Parathyroid adenoma (tissue), 2 donors: Measurements from ENCODE around the gene SEC14L5.

Experiments used
- H2AFZ ChIP-seq: fragments of 300-600 bp; sonication (generic); one replicate; pipeline ENCODE4 v1.7.0; 2017; ENCODE audit warnings: antibody characterized with exemption, mild to moderate bottlenecking
- H3K27ac ChIP-seq: fragments of 300-600 bp; sonication (generic); one replicate; pipeline ENCODE4 v1.7.0; 2017
- H3K27me3 ChIP-seq: fragments of 300-600 bp; sonication (generic); one replicate; pipeline ENCODE4 v1.7.0; 2017; ENCODE audit warnings: low read length; ENCODE audit not compliant: control insufficient read depth, insufficient read depth
- H3K36me3 ChIP-seq: fragments of 300-600 bp; sonication (generic); one replicate; pipeline ENCODE4 v1.7.0; 2017; ENCODE audit warnings: low read length; ENCODE audit not compliant: control insufficient read depth, insufficient read depth
- H3K4me1 ChIP-seq: fragments of 300-600 bp; sonication (generic); one replicate; pipeline ENCODE4 v1.7.0; 2017; ENCODE audit warnings: control low read depth
- H3K4me2 ChIP-seq: fragments of 300-600 bp; sonication (generic); one replicate; pipeline ENCODE4 v1.7.0; 2017; ENCODE audit warnings: low read length
- H3K4me3 ChIP-seq: fragments of 300-600 bp; sonication (generic); one replicate; pipeline ENCODE4 v1.7.0; 2017; ENCODE audit warnings: low read depth, low read length
- H3K79me2 ChIP-seq: fragments of 300-600 bp; sonication (generic); one replicate; pipeline ENCODE4 v1.7.0; 2017; ENCODE audit warnings: control low read depth
- H3K9ac ChIP-seq: fragments of 300-600 bp; sonication (generic); one replicate; pipeline ENCODE4 v1.7.0; 2017; ENCODE audit warnings: mild to moderate bottlenecking
- H3K9me3 ChIP-seq: fragments of 300-600 bp; sonication (generic); one replicate; pipeline ENCODE4 v1.7.0; 2017; ENCODE audit warnings: low read length; ENCODE audit not compliant: control insufficient read depth
- TF ChIP-seq, protein P1 (sequence below): fragments of 300-600 bp; sonication (generic); IDR thresholded peaks from one replicate; pipeline ENCODE4 v1.7.0; 2017; ENCODE audit warnings: antibody characterized with exemption, mild to moderate bottlenecking
- donor health status: primary hyperparathyroidism.

The SEC14L5 gene

DNA sequence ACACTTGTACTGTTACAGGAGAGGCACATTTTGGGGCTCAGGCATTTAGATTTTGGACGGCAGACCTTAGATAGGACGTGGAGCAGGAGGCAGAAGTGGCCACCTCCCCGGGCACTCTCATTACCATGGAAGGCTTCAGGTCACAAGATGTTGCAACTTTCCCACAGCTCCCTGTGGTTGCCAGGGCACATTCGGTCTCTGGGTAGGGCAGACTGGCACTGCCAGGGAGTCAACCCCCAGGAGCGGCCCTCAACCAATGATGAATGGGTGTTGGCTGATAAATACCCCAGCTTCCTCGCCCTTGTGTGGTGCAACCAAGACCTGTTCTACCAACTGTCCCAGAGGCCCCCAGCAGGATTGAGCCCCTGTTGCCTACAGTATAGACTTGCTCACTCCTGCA lies 64.4 kb downstream of the SEC14L5 start:
- H3K36me3 ChIP-seq = no peaks in the 10 kb centered on the region
- no peaks in the 10 kb centered on the region for H3K4me1 ChIP-seq
- no peak overlapping the region for H3K4me2 ChIP-seq
- H3K27ac ChIP-seq = no peak overlapping the region
- H3K79me2 ChIP-seq = no peaks in the 10 kb centered on the region
- H3K27me3 ChIP-seq = no peaks in the 10 kb centered on the region
- no peaks in the 10 kb centered on the region for H3K9me3 ChIP-seq
- H2AFZ ChIP-seq = no peak overlapping the region
- TF ChIP-seq, protein P1, sequence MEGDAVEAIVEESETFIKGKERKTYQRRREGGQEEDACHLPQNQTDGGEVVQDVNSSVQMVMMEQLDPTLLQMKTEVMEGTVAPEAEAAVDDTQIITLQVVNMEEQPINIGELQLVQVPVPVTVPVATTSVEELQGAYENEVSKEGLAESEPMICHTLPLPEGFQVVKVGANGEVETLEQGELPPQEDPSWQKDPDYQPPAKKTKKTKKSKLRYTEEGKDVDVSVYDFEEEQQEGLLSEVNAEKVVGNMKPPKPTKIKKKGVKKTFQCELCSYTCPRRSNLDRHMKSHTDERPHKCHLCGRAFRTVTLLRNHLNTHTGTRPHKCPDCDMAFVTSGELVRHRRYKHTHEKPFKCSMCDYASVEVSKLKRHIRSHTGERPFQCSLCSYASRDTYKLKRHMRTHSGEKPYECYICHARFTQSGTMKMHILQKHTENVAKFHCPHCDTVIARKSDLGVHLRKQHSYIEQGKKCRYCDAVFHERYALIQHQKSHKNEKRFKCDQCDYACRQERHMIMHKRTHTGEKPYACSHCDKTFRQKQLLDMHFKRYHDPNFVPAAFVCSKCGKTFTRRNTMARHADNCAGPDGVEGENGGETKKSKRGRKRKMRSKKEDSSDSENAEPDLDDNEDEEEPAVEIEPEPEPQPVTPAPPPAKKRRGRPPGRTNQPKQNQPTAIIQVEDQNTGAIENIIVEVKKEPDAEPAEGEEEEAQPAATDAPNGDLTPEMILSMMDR = no peak
- H3K4me3 ChIP-seq = no peak overlapping the region
- no peak overlapping the region for H3K9ac ChIP-seq

DNA sequence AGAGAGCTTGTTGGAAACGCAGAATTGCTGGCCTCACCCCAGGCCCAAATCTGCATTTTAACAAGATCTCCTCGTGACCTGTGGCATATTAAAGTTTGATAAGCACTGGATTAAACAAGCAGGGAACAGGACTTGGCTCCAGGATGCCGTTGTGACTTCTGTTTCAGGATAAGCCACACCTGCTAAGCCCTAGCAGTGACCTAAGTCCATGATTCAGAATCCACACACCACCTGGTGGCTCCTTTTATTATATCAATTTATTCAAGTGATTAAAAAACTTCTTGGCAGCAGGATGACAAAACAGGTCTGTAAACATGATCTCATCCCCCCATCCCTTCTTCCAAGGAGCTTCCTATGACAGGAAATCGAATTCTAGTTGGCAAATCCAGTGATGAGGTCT lies 66.5 kb downstream of the SEC14L5 start:
- H3K27ac ChIP-seq = no peak overlapping the region
- no peaks in the 10 kb centered on the region for H3K27me3 ChIP-seq
- no peak overlapping the region for H3K4me3 ChIP-seq
- H3K9me3 ChIP-seq = no peaks in the 10 kb centered on the region
- no peaks in the 10 kb centered on the region for H3K79me2 ChIP-seq
- H3K36me3 ChIP-seq = no peaks in the 10 kb centered on the region
- TF ChIP-seq, protein P1 = peak; percentile 30
- no peak overlapping the region for H3K4me2 ChIP-seq
- H3K9ac ChIP-seq = no peak overlapping the region
- H3K4me1 ChIP-seq = no peaks in the 10 kb centered on the region
- H2AFZ ChIP-seq = no peak overlapping the region

DNA sequence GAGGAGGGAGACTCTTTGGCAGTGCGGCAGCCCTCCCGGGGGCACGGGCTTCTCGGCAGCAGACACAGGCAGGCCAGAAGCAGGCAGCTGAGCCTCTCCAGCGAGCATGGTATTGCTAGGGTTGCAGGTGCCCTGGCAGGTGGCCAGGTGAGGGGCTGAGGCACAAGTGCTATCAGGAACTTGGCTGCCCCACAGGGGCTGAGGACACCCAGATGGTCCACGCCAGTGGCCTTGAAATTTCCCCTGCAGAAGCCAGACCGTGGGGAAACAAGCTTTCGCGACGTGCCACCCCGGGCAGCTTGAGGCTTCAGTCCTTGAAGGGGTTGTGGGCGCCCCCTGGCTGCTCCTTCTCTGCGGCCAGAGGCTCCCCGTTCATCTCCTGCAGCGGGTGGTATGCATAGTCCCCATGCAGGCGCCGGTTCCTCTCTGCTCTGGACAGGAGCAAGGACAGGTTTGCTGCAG lies 67.1 kb downstream of the SEC14L5 start:
- TF ChIP-seq, protein P1 = no peak
- Histone ChIP-seq H3K9ac (no peak overlapping the region), H3K36me3 (no peaks in the 10 kb centered on the region), H3K4me1 (no peaks in the 10 kb centered on the region), H3K9me3 (no peaks in the 10 kb centered on the region), H3K4me2 (no peak overlapping the region), H3K27ac (no peak overlapping the region), H2AFZ (no peak overlapping the region), H3K27me3 (no peaks in the 10 kb centered on the region), H3K4me3 (no peak overlapping the region), H3K79me2 (no peaks in the 10 kb centered on the region)

DNA sequence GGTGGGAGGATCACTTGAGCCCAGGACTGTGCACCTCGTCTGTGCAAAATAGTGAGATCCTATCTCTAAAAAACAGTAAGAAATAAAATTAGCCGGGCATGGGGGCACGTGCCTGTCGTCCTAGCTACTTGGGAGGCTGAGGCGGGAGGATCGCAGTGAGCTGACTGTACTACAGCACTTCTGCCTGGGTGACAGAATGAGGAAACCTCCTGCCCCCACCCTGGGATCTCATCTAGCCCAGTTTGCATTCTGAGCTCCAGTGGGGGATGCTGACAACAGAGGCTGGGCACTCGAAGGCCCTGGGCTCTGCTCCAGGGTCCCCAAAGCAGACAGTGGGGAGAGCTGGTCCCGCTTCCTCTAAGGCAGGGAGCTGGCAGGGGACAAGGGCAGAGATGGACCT lies 68.5 kb downstream of the SEC14L5 start:
- no peaks in the 10 kb centered on the region for H3K9me3 ChIP-seq
- no peak overlapping the region for H3K4me2 ChIP-seq
- H2AFZ ChIP-seq = no peak overlapping the region
- H3K9ac ChIP-seq = no peak overlapping the region
- no peaks in the 10 kb centered on the region for H3K27me3 ChIP-seq
- H3K27ac ChIP-seq = no peak overlapping the region
- no peaks in the 10 kb centered on the region for H3K4me1 ChIP-seq
- no peaks in the 10 kb centered on the region for H3K36me3 ChIP-seq
- H3K4me3 ChIP-seq = no peak overlapping the region
- TF ChIP-seq, protein P1 = no peak
- no peaks in the 10 kb centered on the region for H3K79me2 ChIP-seq

DNA sequence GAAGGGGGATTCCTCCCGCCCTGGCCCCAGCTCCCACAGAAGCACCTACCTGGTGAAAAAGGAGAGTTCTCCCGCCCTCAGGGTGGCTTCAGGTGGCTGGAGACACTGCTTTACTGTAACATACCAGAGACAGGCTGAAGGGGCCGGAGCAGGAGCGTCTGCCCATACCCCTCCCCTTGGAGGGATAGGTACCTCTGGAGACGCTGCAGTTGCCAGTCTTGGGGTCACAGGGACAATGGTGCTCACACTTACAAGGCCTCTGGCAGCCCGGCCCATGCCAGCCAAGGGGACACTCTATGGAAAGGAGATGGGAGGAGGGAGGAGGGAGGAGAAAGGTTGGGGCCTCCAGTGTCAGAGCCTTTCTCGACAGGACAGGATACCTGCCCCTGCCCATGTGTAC lies 69.0 kb downstream of the SEC14L5 start:
- H3K79me2 ChIP-seq = no peaks in the 10 kb centered on the region
- no peak overlapping the region for H2AFZ ChIP-seq
- no peaks in the 10 kb centered on the region for H3K36me3 ChIP-seq
- H3K9me3 ChIP-seq = no peaks in the 10 kb centered on the region
- H3K9ac ChIP-seq = no peak overlapping the region
- H3K4me3 ChIP-seq = no peak overlapping the region
- TF ChIP-seq, protein P1 = no peak
- H3K27me3 ChIP-seq = no peaks in the 10 kb centered on the region
- H3K4me1 ChIP-seq = no peaks in the 10 kb centered on the region
- no peak overlapping the region for H3K27ac ChIP-seq
- H3K4me2 ChIP-seq = no peak overlapping the region
